Measurements from ENCODE around the gene LOX.

The LOX gene

GRCh38 chr5:122073864-122074263 lies 4.2 kb downstream of the LOX start:
- H2BK120ac ChIP-seq (ENCODE audit: low read depth, low read length) = no peak overlapping the region
- no peak overlapping the region for H2BK5ac ChIP-seq (ENCODE audit: low read length)
- H3K36me3 ChIP-seq (replicated peaks in 1 of 2; ENCODE audit: control insufficient read depth in 2 of 2, insufficient read depth in 2 of 2, low read length in 2 of 2) = no peaks in the 10 kb centered on the region
- no peak overlapping the region for H2AFZ ChIP-seq (ENCODE audit: low read length)
- H4K8ac ChIP-seq (ENCODE audit: low read depth, low read length) = no peak overlapping the region
- WGBS, 2 donors (ENCODE audit: extremely low coverage in 2 of 2, insufficient read length in 2 of 2, insufficient replicate concordance in 1 of 2) = no CpG with 5 or more reads among the region's 3 CpGs
- no peaks in the 10 kb centered on the region for H3K79me1 ChIP-seq (ENCODE audit: low read depth, low read length)
- H3K27ac ChIP-seq (replicated peaks; ENCODE audit: low read length) = no peak overlapping the region
- peaks cover 8 to 21% (median 12%) of the 10 kb centered on the region in 3 experiments for H3K27me3 ChIP-seq (ENCODE audit: control insufficient read depth in 3 of 3, insufficient read depth in 3 of 3, low read depth in 1 of 3, low read length in 3 of 3)
- H3K4me2 ChIP-seq (ENCODE audit: insufficient read depth, low read length, poor library complexity, severe bottlenecking) = no peak overlapping the region
- peaks cover 1 to 6% of the 10 kb centered on the region in 2 donors for H3K4me1 ChIP-seq (ENCODE audit: control insufficient read depth in 2 of 2, insufficient read depth in 1 of 2, low read depth in 1 of 2, low read length in 2 of 2)
- no peaks in the 10 kb centered on the region for H3K9me3 ChIP-seq (replicated peaks in 1 of 2; ENCODE audit: control insufficient read depth in 2 of 2, insufficient read depth in 1 of 2, low read depth in 1 of 2, low read length in 2 of 2)
- no peak overlapping the region for H2BK15ac ChIP-seq (ENCODE audit: low read length)
- H3K23ac ChIP-seq (ENCODE audit: low read depth, low read length, poor library complexity) = no peak overlapping the region
- no peak overlapping the region for H3K4me3 ChIP-seq (ENCODE audit: low read length in 2 of 2)
- H3K4ac ChIP-seq (ENCODE audit: low read length) = no peak overlapping the region
- H3K18ac ChIP-seq (ENCODE audit: low read length) = no peak overlapping the region
- DNase-seq (ENCODE audit: low spot score) = no peak
- H4K91ac ChIP-seq (ENCODE audit: low read depth, low read length, poor library complexity) = no peak overlapping the region
- H3K14ac ChIP-seq (ENCODE audit: low read length) = no peak overlapping the region
- no peak overlapping the region for H2AK5ac ChIP-seq (ENCODE audit: low read depth, low read length)
- H2BK12ac ChIP-seq (ENCODE audit: low read length) = no peak overlapping the region
- no peak overlapping the region for H3K9ac ChIP-seq (ENCODE audit: low read depth, low read length, poor library complexity)

GRCh38 chr5:122073018-122073417 lies 5.0 kb downstream of the LOX start:
- H3K4me3 ChIP-seq (ENCODE audit: low read length in 2 of 2) = no peak overlapping the region
- no peak overlapping the region for H2AFZ ChIP-seq (ENCODE audit: low read length)
- no peak overlapping the region for H3K4ac ChIP-seq (ENCODE audit: low read length)
- H4K91ac ChIP-seq (ENCODE audit: low read depth, low read length, poor library complexity) = no peak overlapping the region
- H2BK120ac ChIP-seq (ENCODE audit: low read depth, low read length) = no peak overlapping the region
- no peak overlapping the region for H2BK5ac ChIP-seq (ENCODE audit: low read length)
- no peak overlapping the region for H2AK5ac ChIP-seq (ENCODE audit: low read depth, low read length)
- H3K4me1 ChIP-seq (ENCODE audit: control insufficient read depth in 2 of 2, insufficient read depth in 1 of 2, low read depth in 1 of 2, low read length in 2 of 2) = peaks cover 1 to 2% of the 10 kb centered on the region in 2 donors
- H3K9ac ChIP-seq (ENCODE audit: low read depth, low read length, poor library complexity) = no peak overlapping the region
- H2BK15ac ChIP-seq (ENCODE audit: low read length) = no peak overlapping the region
- no peak overlapping the region for H2BK12ac ChIP-seq (ENCODE audit: low read length)
- peaks cover 7 to 14% (median 9%) of the 10 kb centered on the region in 3 experiments for H3K27me3 ChIP-seq (ENCODE audit: control insufficient read depth in 3 of 3, insufficient read depth in 3 of 3, low read depth in 1 of 3, low read length in 3 of 3)
- no peaks in the 10 kb centered on the region for H3K9me3 ChIP-seq (replicated peaks in 1 of 2; ENCODE audit: control insufficient read depth in 2 of 2, insufficient read depth in 1 of 2, low read depth in 1 of 2, low read length in 2 of 2)
- no CpG with 5 or more reads among the region's 2 CpGs for WGBS, 2 donors (ENCODE audit: extremely low coverage in 2 of 2, insufficient read length in 2 of 2, insufficient replicate concordance in 1 of 2)
- no peak overlapping the region for H4K8ac ChIP-seq (ENCODE audit: low read depth, low read length)
- no peak overlapping the region for H3K18ac ChIP-seq (ENCODE audit: low read length)
- no peaks in the 10 kb centered on the region for H3K36me3 ChIP-seq (replicated peaks in 1 of 2; ENCODE audit: control insufficient read depth in 2 of 2, insufficient read depth in 2 of 2, low read length in 2 of 2)
- DNase-seq (ENCODE audit: low spot score) = no peak
- H3K79me1 ChIP-seq (ENCODE audit: low read depth, low read length) = no peaks in the 10 kb centered on the region
- no peak overlapping the region for H3K23ac ChIP-seq (ENCODE audit: low read depth, low read length, poor library complexity)
- no peak overlapping the region for H3K4me2 ChIP-seq (ENCODE audit: insufficient read depth, low read length, poor library complexity, severe bottlenecking)
- no peak overlapping the region for H3K14ac ChIP-seq (ENCODE audit: low read length)
- H3K27ac ChIP-seq (replicated peaks; ENCODE audit: low read length) = no peak overlapping the region

DNA sequence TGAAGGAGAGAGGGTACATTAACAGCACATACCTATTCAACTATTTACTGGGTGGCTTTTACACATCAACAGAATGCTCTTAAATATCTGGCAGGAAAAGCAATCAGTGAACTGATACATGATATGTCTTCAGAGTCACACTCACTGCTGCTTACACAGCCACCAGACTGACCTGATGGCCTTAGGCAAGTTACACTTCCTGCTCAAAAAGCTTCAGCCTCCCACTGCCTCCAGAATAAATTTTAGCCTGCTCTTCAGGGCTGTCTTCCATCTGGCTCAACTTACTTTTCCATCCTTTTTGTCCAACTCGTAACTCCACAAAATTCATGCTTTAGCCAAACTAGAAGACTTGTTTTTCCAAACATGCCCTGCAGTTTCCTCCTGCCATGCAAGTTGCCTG lies 10.7 kb downstream of the LOX start:
- Histone ChIP-seq H3K14ac (ENCODE audit: low read length) (no peak overlapping the region), H3K27ac (replicated peaks; ENCODE audit: low read length) (no peak overlapping the region), H3K4me3 (ENCODE audit: low read length in 2 of 2) (no peak overlapping the region), H3K4me1 (ENCODE audit: control insufficient read depth in 2 of 2, insufficient read depth in 1 of 2, low read depth in 1 of 2, low read length in 2 of 2) (no peaks in the 10 kb centered on the region), H3K9me3 (replicated peaks in 1 of 2; ENCODE audit: control insufficient read depth in 2 of 2, insufficient read depth in 1 of 2, low read depth in 1 of 2, low read length in 2 of 2) (no peaks in the 10 kb centered on the region), H3K79me1 (ENCODE audit: low read depth, low read length) (no peaks in the 10 kb centered on the region), H2AK5ac (ENCODE audit: low read depth, low read length) (no peak overlapping the region), H3K4ac (ENCODE audit: low read length) (no peak overlapping the region), H2BK15ac (ENCODE audit: low read length) (no peak overlapping the region), H3K4me2 (ENCODE audit: insufficient read depth, low read length, poor library complexity, severe bottlenecking) (no peak overlapping the region), H2BK5ac (ENCODE audit: low read length) (no peak overlapping the region), H2AFZ (ENCODE audit: low read length) (no peak overlapping the region), H3K18ac (ENCODE audit: low read length) (no peak overlapping the region), H4K91ac (ENCODE audit: low read depth, low read length, poor library complexity) (no peak overlapping the region), H3K9ac (ENCODE audit: low read depth, low read length, poor library complexity) (no peak overlapping the region), H3K36me3 (replicated peaks in 1 of 2; ENCODE audit: control insufficient read depth in 2 of 2, insufficient read depth in 2 of 2, low read length in 2 of 2) (no peaks in the 10 kb centered on the region), H4K8ac (ENCODE audit: low read depth, low read length) (no peak overlapping the region), H2BK120ac (ENCODE audit: low read depth, low read length) (no peak overlapping the region), H3K27me3 (ENCODE audit: control insufficient read depth in 3 of 3, insufficient read depth in 3 of 3, low read depth in 1 of 3, low read length in 3 of 3) (no peaks in the 10 kb centered on the region), H2BK12ac (ENCODE audit: low read length) (no peak overlapping the region), H3K23ac (ENCODE audit: low read depth, low read length, poor library complexity) (no peak overlapping the region)
- no peak for DNase-seq (ENCODE audit: low spot score)
- no CpG with 5 or more reads among the region's 1 CpG for WGBS, 2 donors (ENCODE audit: extremely low coverage in 2 of 2, insufficient read length in 2 of 2, insufficient replicate concordance in 1 of 2)

DNA sequence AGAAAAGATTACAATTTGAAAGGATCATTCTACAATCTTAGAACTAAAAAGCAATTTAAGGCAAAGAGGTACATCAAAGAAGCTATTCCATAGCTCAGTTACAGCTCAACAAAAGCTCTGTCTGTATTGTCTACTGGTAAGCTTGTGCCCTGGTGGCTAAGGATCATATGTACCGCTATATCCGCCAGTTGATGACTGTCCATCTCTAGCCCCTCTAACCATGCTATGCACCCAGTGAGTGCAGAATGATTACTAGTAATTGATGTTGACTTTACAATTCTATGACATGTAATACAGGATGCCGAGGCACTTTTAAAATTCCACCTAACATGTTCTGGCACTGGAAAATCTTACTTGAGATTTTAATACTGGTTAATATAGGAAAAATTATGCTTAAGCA lies 13.1 kb downstream of the LOX start:
- no CpG with 5 or more reads among the region's 3 CpGs for WGBS, 2 donors (ENCODE audit: extremely low coverage in 2 of 2, insufficient read length in 2 of 2, insufficient replicate concordance in 1 of 2)
- H3K4me1 ChIP-seq (ENCODE audit: control insufficient read depth in 2 of 2, insufficient read depth in 1 of 2, low read depth in 1 of 2, low read length in 2 of 2) = no peaks in the 10 kb centered on the region

More for the DNA sequence above, 13.1 kb downstream of the LOX start:
- Histone ChIP-seq H3K4me2 (ENCODE audit: insufficient read depth, low read length, poor library complexity, severe bottlenecking) (no peak overlapping the region), H4K91ac (ENCODE audit: low read depth, low read length, poor library complexity) (no peak overlapping the region), H3K9me3 (replicated peaks in 1 of 2; ENCODE audit: control insufficient read depth in 2 of 2, insufficient read depth in 1 of 2, low read depth in 1 of 2, low read length in 2 of 2) (no peaks in the 10 kb centered on the region), H3K36me3 (replicated peaks in 1 of 2; ENCODE audit: control insufficient read depth in 2 of 2, insufficient read depth in 2 of 2, low read length in 2 of 2) (no peaks in the 10 kb centered on the region), H2AK5ac (ENCODE audit: low read depth, low read length) (no peak overlapping the region), H2BK15ac (ENCODE audit: low read length) (no peak overlapping the region), H3K14ac (ENCODE audit: low read length) (no peak overlapping the region), H3K27me3 (ENCODE audit: control insufficient read depth in 3 of 3, insufficient read depth in 3 of 3, low read depth in 1 of 3, low read length in 3 of 3) (no peaks in the 10 kb centered on the region), H4K8ac (ENCODE audit: low read depth, low read length) (no peak overlapping the region), H3K23ac (ENCODE audit: low read depth, low read length, poor library complexity) (no peak overlapping the region), H2AFZ (ENCODE audit: low read length) (no peak overlapping the region), H3K9ac (ENCODE audit: low read depth, low read length, poor library complexity) (no peak overlapping the region), H3K18ac (ENCODE audit: low read length) (no peak overlapping the region), H2BK12ac (ENCODE audit: low read length) (no peak overlapping the region), H2BK5ac (ENCODE audit: low read length) (no peak overlapping the region), H3K79me1 (ENCODE audit: low read depth, low read length) (no peaks in the 10 kb centered on the region), H3K4ac (ENCODE audit: low read length) (no peak overlapping the region), H3K27ac (replicated peaks; ENCODE audit: low read length) (no peak overlapping the region), H2BK120ac (ENCODE audit: low read depth, low read length) (no peak overlapping the region), H3K4me3 (ENCODE audit: low read length in 2 of 2) (no peak overlapping the region)
- DNase-seq (ENCODE audit: low spot score) = no peak

Measured in neuronal stem cell (in vitro differentiated cells).